Measurements from ENCODE around the gene KRTAP29-1.
"Not testable (repeated sequence)": the region's sequence is repeated elsewhere in the genome, so short reads cannot be mapped to it uniquely, and the experiment has no call there.

The KRTAP29-1 gene, protein sequence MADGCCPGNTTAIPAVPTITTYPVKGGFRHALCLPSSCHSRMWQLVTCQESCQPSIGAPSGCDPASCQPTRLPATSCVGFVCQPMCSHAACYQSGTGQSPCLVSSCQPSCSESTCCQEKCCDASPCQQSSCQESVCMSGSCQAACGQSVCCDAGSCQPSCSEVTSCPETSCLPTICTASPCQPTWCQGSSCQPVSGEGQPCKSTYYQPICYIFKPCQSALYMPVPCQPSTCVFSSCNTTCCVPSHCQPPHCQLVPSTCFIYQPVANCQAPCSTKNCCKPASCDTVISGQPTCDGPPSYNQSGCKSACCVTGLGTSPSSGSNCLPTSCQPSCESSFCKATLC
- 0 to 0.39 (median 0) reads per million in 9 experiments for total RNA-seq

GRCh38 chr17:41301916-41302901, at the start of gene KRTAP29-1:
KRTAP29-1 (minus strand) TSS chr17:41302851; CDS start chr17:41302851, 0 bp downstream.
- Mint-ChIP-seq H3K36me3 (ENCODE audit: insufficient read depth) (no peaks in the 10 kb centered on the region), H3K9me3 (no peaks in the 10 kb centered on the region), H3K4me3 (no peak within 1 kb of the TSS), H3K27me3 (peaks cover 6 to 15% of the 10 kb centered on the region in 2 donors), H3K4me1 (ENCODE audit: low read depth in 2 of 2) (peaks cover 11 to 23% of the 10 kb centered on the region in 2 donors), H3K27ac (no peak within 1 kb of the TSS)
- DNase-seq = no peak
- no peak for ATAC-seq (replicated peaks)

DNA sequence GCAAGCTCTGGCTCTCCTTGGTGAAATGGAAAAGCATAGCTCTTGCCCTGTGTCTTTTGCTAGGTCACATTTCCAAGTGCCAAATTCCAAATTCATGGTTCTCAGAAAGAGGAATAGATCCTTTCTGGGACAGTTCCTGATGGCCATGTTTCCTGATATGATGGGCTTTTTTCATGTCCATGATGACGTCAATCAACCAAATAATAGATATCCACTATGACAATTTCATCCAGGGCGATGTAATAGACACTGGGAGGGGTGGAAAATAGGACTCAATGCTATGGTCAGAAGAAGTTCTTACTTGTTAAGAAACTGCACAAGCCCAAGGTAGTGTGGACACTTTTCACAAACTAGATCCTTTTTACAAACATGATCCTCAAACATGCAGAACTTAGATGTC, 48.5 kb upstream of the KRTAP29-1 start:
- H3K27me3 Mint-ChIP-seq = peaks cover 11 to 16% of the 10 kb centered on the region in 2 donors
- H3K4me3 Mint-ChIP-seq = no peak overlapping the region
- H3K36me3 Mint-ChIP-seq (ENCODE audit: insufficient read depth) = no peaks in the 10 kb centered on the region
- H3K4me1 Mint-ChIP-seq (ENCODE audit: low read depth in 2 of 2) = peaks cover 7 to 10% of the 10 kb centered on the region in 2 donors
- ATAC-seq (replicated peaks) = no peak
- no peak for DNase-seq
- no peaks in the 10 kb centered on the region for H3K9me3 Mint-ChIP-seq
- H3K27ac Mint-ChIP-seq = no peak overlapping the region

- not testable (repeated sequence) for H3K4me1 Mint-ChIP-seq (ENCODE audit: low read depth in 2 of 2); H3K36me3 Mint-ChIP-seq (ENCODE audit: insufficient read depth); H3K4me3 Mint-ChIP-seq; H3K27ac Mint-ChIP-seq; DNase-seq; ATAC-seq (replicated peaks); H3K9me3 Mint-ChIP-seq
- peaks cover 11 to 16% of the 10 kb centered on the region in 2 donors for H3K27me3 Mint-ChIP-seq
Observed at GRCh38 chr17:41350381-41350878, 47.8 kb upstream of the KRTAP29-1 start, which contains the start of gene KRT33A. KRT33A (minus strand) TSS chr17:41350828; CDS start chr17:41350767, 61 bp downstream.

DNA sequence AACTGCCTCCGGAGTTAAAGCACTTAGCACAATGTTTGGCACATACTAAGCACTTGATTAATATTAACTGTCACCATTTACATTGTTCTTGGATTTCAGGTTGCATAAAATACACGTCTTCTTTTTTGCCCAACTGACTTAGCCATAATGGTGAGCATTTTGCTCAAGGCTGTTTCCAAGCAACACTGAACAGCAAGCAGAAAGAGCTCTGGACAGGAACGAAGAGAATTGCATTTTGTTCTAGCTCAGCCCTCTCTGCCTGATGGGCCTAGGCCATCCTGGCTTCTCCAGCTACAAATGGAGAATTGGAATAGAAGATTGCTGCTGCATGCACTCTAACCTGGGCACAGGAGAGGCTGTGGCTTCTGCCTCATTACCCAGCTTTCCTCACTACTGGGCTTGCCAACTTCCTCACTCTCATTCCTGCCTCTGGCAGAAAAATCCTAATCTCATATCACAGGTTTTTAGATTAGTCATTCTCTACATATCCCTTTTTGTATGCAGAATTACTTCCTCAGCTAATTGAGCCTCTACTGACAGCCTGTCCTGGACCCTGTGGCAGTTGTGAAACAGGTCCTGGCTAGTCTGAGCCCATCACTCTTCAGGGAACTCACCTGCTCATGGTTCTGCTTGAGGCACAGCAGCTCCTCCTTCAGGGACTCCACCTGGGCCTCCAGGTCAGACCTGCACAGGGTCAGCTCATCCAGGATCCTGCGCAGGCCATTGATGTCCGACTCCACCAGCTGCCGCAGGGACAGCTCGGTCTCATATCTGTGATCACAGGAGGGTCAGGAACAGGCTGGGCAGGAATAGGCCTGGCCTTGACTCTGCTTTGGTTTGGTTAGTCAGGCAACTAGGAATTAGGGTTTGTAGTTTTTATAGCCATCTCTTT, 45.5 kb upstream of the KRTAP29-1 start:
- peaks cover 2 to 4% of the 10 kb centered on the region in 2 donors for H3K9me3 Mint-ChIP-seq
- ATAC-seq (replicated peaks) (no peak), DNase-seq (no peak)
- peaks cover 1% of the 10 kb centered on the region for H3K36me3 Mint-ChIP-seq (ENCODE audit: insufficient read depth)
- no peak overlapping the region for H3K4me3 Mint-ChIP-seq
- peaks cover 10 to 13% of the 10 kb centered on the region in 2 donors for H3K4me1 Mint-ChIP-seq (ENCODE audit: low read depth in 2 of 2)
- no peak overlapping the region for H3K27ac Mint-ChIP-seq
- H3K27me3 Mint-ChIP-seq = peaks cover 11 to 16% of the 10 kb centered on the region in 2 donors

DNA sequence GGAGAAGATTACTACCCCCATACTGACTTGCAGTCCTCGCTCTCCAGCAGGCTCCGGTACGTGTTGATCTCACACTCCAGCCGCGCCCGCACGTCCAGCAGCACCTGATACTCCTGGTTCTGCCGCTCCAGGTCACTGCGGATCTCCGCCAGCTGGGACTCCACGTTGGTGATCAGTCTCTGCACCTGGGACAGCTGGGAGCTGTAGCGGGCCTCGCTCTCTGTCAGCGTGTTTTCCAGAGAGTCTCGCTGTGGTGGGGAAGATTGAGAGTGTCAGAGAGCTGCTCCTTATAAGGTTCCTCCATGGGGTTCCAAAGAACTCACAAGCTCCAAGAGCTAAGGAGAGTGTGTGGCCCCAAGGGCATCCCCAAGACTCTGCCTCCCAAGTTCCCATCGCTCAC, 43.8 kb upstream of the KRTAP29-1 start:
- Mint-ChIP-seq H3K4me1 (ENCODE audit: low read depth in 2 of 2) (peaks cover 20% of the 10 kb centered on the region in 2 donors), H3K27ac (peak overlapping the region in 1 of 2 donors; percentile 23)
- not testable (repeated sequence) for H3K27me3 Mint-ChIP-seq; H3K36me3 Mint-ChIP-seq (ENCODE audit: insufficient read depth); H3K4me3 Mint-ChIP-seq; DNase-seq; H3K9me3 Mint-ChIP-seq; ATAC-seq (replicated peaks)

DNA sequence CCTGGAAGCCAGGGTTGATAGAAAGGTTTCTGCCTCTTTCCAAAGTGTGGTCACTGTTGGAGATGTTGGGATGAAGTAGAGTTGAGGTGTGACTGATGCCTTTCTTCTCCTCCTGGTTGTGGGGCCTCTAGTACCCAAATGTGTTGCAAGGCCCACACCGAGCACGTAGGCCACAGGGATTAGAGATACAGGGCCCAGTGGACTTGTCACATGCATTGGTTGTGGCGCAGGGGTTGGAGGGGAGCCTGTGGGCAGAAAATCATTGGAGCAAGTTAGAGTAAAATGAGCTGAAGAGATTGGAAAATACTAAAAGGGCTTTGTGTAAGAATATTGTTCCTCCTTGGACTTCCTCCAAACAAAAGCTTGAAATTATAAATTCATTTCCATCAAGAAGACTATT, 43.3 kb upstream of the KRTAP29-1 start:
- no peak for ATAC-seq (replicated peaks)
- no peak overlapping the region for H3K4me3 Mint-ChIP-seq
- peak overlapping the region in 1 of 2 donors; percentile 23 for H3K27ac Mint-ChIP-seq
- no peaks in the 10 kb centered on the region for H3K27me3 Mint-ChIP-seq
- H3K9me3 Mint-ChIP-seq = peaks cover 3 to 10% of the 10 kb centered on the region in 2 donors
- peaks cover 5% of the 10 kb centered on the region for H3K36me3 Mint-ChIP-seq (ENCODE audit: insufficient read depth)
- H3K4me1 Mint-ChIP-seq (ENCODE audit: low read depth in 2 of 2) = peaks cover 22 to 23% of the 10 kb centered on the region in 2 donors
- DNase-seq = no peak

GRCh38 chr17:41343029-41343428, 40.4 kb upstream of the KRTAP29-1 start:
- Mint-ChIP-seq H3K36me3 (ENCODE audit: insufficient read depth) (peaks cover 20% of the 10 kb centered on the region), H3K4me3 (peak overlapping the region in 1 of 2 donors; percentile 32), H3K27ac (peak overlapping the region in 1 of 2 donors; percentile 47), H3K9me3 (peaks cover 3 to 10% of the 10 kb centered on the region in 2 donors), H3K27me3 (no peaks in the 10 kb centered on the region), H3K4me1 (ENCODE audit: low read depth in 2 of 2) (peaks cover 43 to 49% of the 10 kb centered on the region in 2 donors)
- DNase-seq = no peak
- ATAC-seq (replicated peaks) = no peak

- DNase-seq = peak; percentile 59 to 62 (median 62)
Observed at GRCh38 chr17:41340934-41341861, 38.5 kb upstream of the KRTAP29-1 start.

GRCh38 chr17:41340494-41340893, 37.8 kb upstream of the KRTAP29-1 start:
- Mint-ChIP-seq H3K4me3 (peak overlapping the region; percentile 66 to 85), H3K36me3 (ENCODE audit: insufficient read depth) (peaks cover 20% of the 10 kb centered on the region), H3K9me3 (peaks cover 3 to 10% of the 10 kb centered on the region in 2 donors), H3K4me1 (ENCODE audit: low read depth in 2 of 2) (peaks cover 52 to 58% of the 10 kb centered on the region in 2 donors), H3K27ac (peak overlapping the region; percentile 92 to 99), H3K27me3 (no peaks in the 10 kb centered on the region)
- no peak for DNase-seq
- no peak for ATAC-seq (replicated peaks)

More at GRCh38 chr17:41340934-41341861, 38.5 kb upstream of the KRTAP29-1 start:
- Mint-ChIP-seq H3K36me3 (ENCODE audit: insufficient read depth) (peaks cover 20% of the 10 kb centered on the region), H3K9me3 (peaks cover 3 to 10% of the 10 kb centered on the region in 2 donors), H3K27me3 (no peaks in the 10 kb centered on the region), H3K4me3 (peak overlapping the region; percentile 66 to 85), H3K4me1 (ENCODE audit: low read depth in 2 of 2) (peaks cover 45 to 51% of the 10 kb centered on the region in 2 donors), H3K27ac (peak overlapping the region; percentile 92 to 99)
- peak; percentile 60 for ATAC-seq (replicated peaks)

GRCh38 chr17:41339571-41340172, 37.0 kb upstream of the KRTAP29-1 start:
- H3K27ac Mint-ChIP-seq = peak overlapping the region; percentile 92 to 99
- peaks cover 3 to 10% of the 10 kb centered on the region in 2 donors for H3K9me3 Mint-ChIP-seq
- H3K36me3 Mint-ChIP-seq (ENCODE audit: insufficient read depth) = peaks cover 20% of the 10 kb centered on the region
- no peaks in the 10 kb centered on the region for H3K27me3 Mint-ChIP-seq
- ATAC-seq (replicated peaks) = no peak
- DNase-seq = no peak
- H3K4me3 Mint-ChIP-seq = peak overlapping the region; percentile 66 to 85
- peaks cover 60 to 67% of the 10 kb centered on the region in 2 donors for H3K4me1 Mint-ChIP-seq (ENCODE audit: low read depth in 2 of 2)

DNA sequence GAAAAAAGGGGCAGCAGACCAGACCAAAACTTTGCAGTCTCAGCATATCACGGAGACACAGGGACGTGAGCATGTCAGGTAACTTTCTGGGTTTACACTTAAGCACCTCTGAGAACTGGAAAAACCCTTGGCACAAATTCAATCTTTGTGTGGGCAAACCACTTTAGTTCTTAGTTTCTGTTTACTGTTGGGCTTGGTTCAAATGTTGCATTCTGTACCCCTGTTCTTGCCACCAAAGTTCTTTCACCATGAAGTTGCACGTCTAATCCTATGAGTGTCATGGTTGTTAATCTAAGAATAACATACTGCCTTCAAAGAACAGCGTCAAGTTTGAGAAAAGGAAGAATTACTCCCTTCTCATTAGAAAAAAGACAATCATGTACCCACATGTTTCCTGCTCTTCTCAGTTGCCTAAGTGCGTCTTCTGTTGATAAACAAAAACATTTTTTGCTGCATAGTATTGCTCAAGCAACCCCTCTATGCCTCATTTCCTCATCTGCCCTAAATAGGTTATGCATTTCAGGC, 36.4 kb upstream of the KRTAP29-1 start:
- DNase-seq (peak; percentile 60 to 63 (median 62)), ATAC-seq (replicated peaks) (peak; percentile 75)
- Mint-ChIP-seq H3K4me3 (peak overlapping the region; percentile 66 to 85), H3K36me3 (ENCODE audit: insufficient read depth) (peaks cover 20% of the 10 kb centered on the region), H3K4me1 (ENCODE audit: low read depth in 2 of 2) (peaks cover 65 to 72% of the 10 kb centered on the region in 2 donors), H3K27ac (peak overlapping the region; percentile 92 to 99), H3K9me3 (peaks cover 3 to 10% of the 10 kb centered on the region in 2 donors), H3K27me3 (no peaks in the 10 kb centered on the region)
